HepG2 (cell line): ENCODE results near the gene PLXNB2. TPM values are rescaled to one million over a fixed set of nuclear protein-coding genes. Genes with fewer than 3 reads are reported as not detected.
A peak's percentile ranks its signal among the peaks of the same experiment; 100 is the strongest.

Experiments
- ATF4 ChIP-seq, 2 experiments: fragments of 450-650 bp in 1 of 2; sonication (generic) in 1 of 2; formaldehyde crosslinking; IDR thresholded peaks; 2 replicates each; pipeline versions ENCODE4 v1.5.0 to v1.8.0; 2020 to 2022; ENCODE audit warnings: mild to moderate bottlenecking in 1 of 2, missing genetic modification reagents in 1 of 2
- CAMTA2 ChIP-seq: sonication (generic); formaldehyde crosslinking; IDR thresholded peaks from 2 replicates; pipeline ENCODE4 v1.4.0; 2020; ENCODE audit warnings: mild to moderate bottlenecking, missing genetic modification reagents, borderline replicate concordance
- CSRNP2 ChIP-seq: sonication (generic); formaldehyde crosslinking; conservative IDR thresholded peaks from 2 replicates; pipeline ENCODE4 v1.8.0; 2022; ENCODE audit warnings: low read depth, missing genetic modification reagents
- E2F2 ChIP-seq: sonication (generic); formaldehyde crosslinking; IDR thresholded peaks from 2 replicates; pipeline ENCODE4 v1.4.0; 2020; ENCODE audit warnings: missing genetic modification reagents, borderline replicate concordance
- ETV6 ChIP-seq: sonication (generic); formaldehyde crosslinking; conservative IDR thresholded peaks from 2 replicates; pipeline ENCODE4 v1.4.0; 2020; ENCODE audit warnings: missing genetic modification reagents
- GRHL1 ChIP-seq: sonication (generic); formaldehyde crosslinking; conservative IDR thresholded peaks from 2 replicates; pipeline ENCODE4 v1.8.0; 2022; ENCODE audit warnings: missing genetic modification reagents
- NFIB ChIP-seq: sonication (generic); formaldehyde crosslinking; IDR thresholded peaks from 2 replicates; pipeline ENCODE4 v1.9.0; 2021; ENCODE audit warnings: missing genetic modification reagents, mild to moderate bottlenecking, borderline replicate concordance
- SP4 ChIP-seq: sonication (generic); formaldehyde crosslinking; IDR thresholded peaks from 2 replicates; pipeline ENCODE4 v1.8.1; 2023; ENCODE audit warnings: mild to moderate bottlenecking, missing genetic modification reagents
- TCF7L2 ChIP-seq: IDR thresholded peaks from 2 replicates; pipeline ENCODE4 v1.6.1; 2011; ENCODE audit warnings: mild to moderate bottlenecking, low read depth, low read length, moderate library complexity
- TFDP2 ChIP-seq: sonication (generic); formaldehyde crosslinking; IDR thresholded peaks from 2 replicates; pipeline ENCODE4 v1.4.0; 2020; ENCODE audit warnings: missing genetic modification reagents
- TIGD3 ChIP-seq: sonication (generic); formaldehyde crosslinking; IDR thresholded peaks from 2 replicates; pipeline ENCODE4 v1.5.1; 2020; ENCODE audit warnings: mild to moderate bottlenecking, missing genetic modification reagents, borderline replicate concordance
- YEATS2 ChIP-seq: sonication (generic); formaldehyde crosslinking; IDR thresholded peaks from 2 replicates; pipeline ENCODE4 v1.4.0; 2020; ENCODE audit warnings: missing genetic modification reagents, borderline replicate concordance
- ZBTB7B ChIP-seq: sonication (generic); formaldehyde crosslinking; IDR thresholded peaks from 2 replicates; pipeline ENCODE4 v1.4.0; 2020; ENCODE audit warnings: missing genetic modification reagents
- ZFY ChIP-seq: sonication (generic); formaldehyde crosslinking; IDR thresholded peaks from 2 replicates; pipeline ENCODE4 v1.4.0; 2020; ENCODE audit warnings: missing genetic modification reagents
- ZNF383 ChIP-seq: sonication (generic); formaldehyde crosslinking; IDR thresholded peaks from 2 replicates; pipeline ENCODE4 v1.4.0; 2020; ENCODE audit warnings: missing genetic modification reagents, mild to moderate bottlenecking, borderline replicate concordance
- ZNF546 ChIP-seq: sonication (generic); formaldehyde crosslinking; conservative IDR thresholded peaks from 2 replicates; pipeline ENCODE4 v1.8.1; 2023; ENCODE audit warnings: mild to moderate bottlenecking, missing genetic modification reagents
- ZNF672 ChIP-seq: sonication (generic); formaldehyde crosslinking; IDR thresholded peaks from 2 replicates; pipeline ENCODE4 v1.8.1; 2022; ENCODE audit warnings: missing genetic modification reagents
- ZNF781 ChIP-seq: sonication (generic); formaldehyde crosslinking; IDR thresholded peaks from 2 replicates; pipeline ENCODE4 v1.5.1; 2020; ENCODE audit warnings: borderline replicate concordance, mild to moderate bottlenecking, missing genetic modification reagents; ENCODE audit errors: not compliant biosample characterization
- polyA plus RNA-seq, 8 experiments: library from polyadenylated mRNA; depleted of rRNA in 3 of 8; stranded (reverse) in 7 of 8; unstranded in 1 of 8; fragments of >200 nt; fragmentation: Illumina TruSeq in 4 of 8; extraction: Trizol in 4 of 8; gene quantifications; 2 replicates each; pipeline versions ENCODE4 v1.2.1 to v1.2.3, GENCODE V29; 2011 to 2016; ENCODE audit warnings: low read depth in 4 of 8, missing spikeins in 1 of 8, mixed read lengths in 1 of 8; ENCODE audit not compliant: insufficient read depth in 1 of 8
- total RNA-seq, 5 experiments: library from RNA; depleted of rRNA; stranded (reverse); fragments of >200 nt; fragmentation: Illumina TruSeq; extraction: Trizol; gene quantifications; 2 replicates each; pipeline ENCODE4 v1.2.3, GENCODE V29; 2016; ENCODE audit warnings: low read depth in 1 of 5

The PLXNB2 gene
- total and polyA plus RNA-seq, 2 of the 13 experiments (the other 11 are each of a cell fraction or from before 2014, with no cell fraction given), result 32.6 to 68.9 TPM

- peak; percentile 56 for TF ChIP-seq ZNF781 (CRISPR knock-in tag)
- no peak for TF ChIP-seq TCF7L2
- TF ChIP-seq GRHL1 (CRISPR knock-in tag), result no peak
- peak; percentile 38; the same call in 1 of the 2 replicates for TF ChIP-seq SP4
- TF ChIP-seq CAMTA2 (CRISPR knock-in tag), result no peak
- TF ChIP-seq ZNF546 (CRISPR knock-in tag), result no peak
- no peak for TF ChIP-seq NFIB (CRISPR knock-in tag)
- no peak for TF ChIP-seq E2F2 (CRISPR knock-in tag)
- peak; percentile 37; the same call in 1 of the 2 replicates for TF ChIP-seq TIGD3 (CRISPR knock-in tag)
- no peak for TF ChIP-seq ZNF672 (CRISPR knock-in tag)
- TF ChIP-seq ZBTB7B (CRISPR knock-in tag), result no peak
- no peak for TF ChIP-seq ZNF383 (CRISPR knock-in tag)
- TF ChIP-seq ETV6 (CRISPR knock-in tag), result no peak
- TF ChIP-seq YEATS2, result 0 out of 2 replicates have a peak, but pooled peaks have one; percentile 20
- no peak for TF ChIP-seq CSRNP2 (CRISPR knock-in tag)
- TF ChIP-seq ATF4 (CRISPR knock-in tag; IDR thresholded peaks at IDR 0.05), result 0 out of 4 replicates have a peak, but pooled peaks of 1 of the 2 experiments have one; percentile 3
- peak; percentile 81 for TF ChIP-seq ZFY
- no peak; the same call in 1 of the 2 replicates for TF ChIP-seq TFDP2 (CRISPR knock-in tag)
Measured at GRCh38 chr22:50342651-50343540, 35.5 kb upstream of the PLXNB2 start, which contains the start of gene PPP6R2 (continued).
